Breast epithelium (tissue), 4 donors: Measurements from ENCODE around the gene GABRE. TPM values are rescaled to one million over a fixed set of nuclear protein-coding genes. Genes with fewer than 3 reads are reported as not detected.

Experiments
- DNase-seq, 2 donors: peaks; one replicate each; pipeline ENCODE4 v3.0.0-alpha.2; 2019; ENCODE audit warnings: low spot score in 2 of 2
- H3K27ac ChIP-seq, 2 donors: fragments of 200-600 bp; sonication (generic) in 1 of 2; one replicate each; pipeline ENCODE4 v1.5.1; 2016 to 2019; ENCODE audit warnings: mild to moderate bottlenecking in 1 of 2
- H3K27me3 ChIP-seq, 2 donors: fragments of 200-600 bp; sonication (generic) in 1 of 2; one replicate each; pipeline versions ENCODE4 v1.5.1 to v1.6.0; 2017 to 2019; ENCODE audit warnings: control low read depth in 1 of 2, mild to moderate bottlenecking in 1 of 2
- H3K36me3 ChIP-seq: fragments of 200-600 bp; one replicate; pipeline ENCODE4 v1.5.1; 2019
- H3K4me1 ChIP-seq, 2 donors: fragments of 200-600 bp; sonication (generic); one replicate each; pipeline ENCODE4 v1.5.1; 2016 to 2019; ENCODE audit warnings: control low read depth in 1 of 2
- H3K4me3 ChIP-seq, 3 donors: fragments of 200-600 bp; sonication (generic); 1 replicate in 2 of 3; 2 replicates in 1 of 3; pipeline ENCODE4 v1.5.1; 2016 to 2019; ENCODE audit warnings: mild to moderate bottlenecking in 3 of 3, moderate library complexity in 2 of 3
- H3K9me3 ChIP-seq, 2 donors: fragments of 200-600 bp; sonication (generic) in 1 of 2; one replicate each; pipeline ENCODE4 v1.5.1; 2016 to 2019; ENCODE audit warnings: control low read depth in 1 of 2
- CTCF ChIP-seq, 3 donors: fragments of 450-650 bp; IDR thresholded peaks; one replicate each; pipeline ENCODE4 v1.5.1; 2016 to 2017; ENCODE audit warnings: antibody characterized with exemption in 3 of 3, mild to moderate bottlenecking in 3 of 3, moderate library complexity in 3 of 3
- POLR2A ChIP-seq: fragments of 450-650 bp; IDR thresholded peaks from one replicate; pipeline ENCODE4 v1.6.1; 2016; ENCODE audit warnings: antibody characterized with exemption, mild to moderate bottlenecking, moderate library complexity
- POLR2AphosphoS5 ChIP-seq, 3 donors: sonication (generic); formaldehyde crosslinking; IDR thresholded peaks; one replicate each; pipeline ENCODE4 v1.6.1; 2017; ENCODE audit warnings: antibody characterized with exemption in 3 of 3
- intact Hi-C: fragments of 100-400 bp; cut with DNase I; formaldehyde crosslinking; loops from one replicate; pipeline ENCODE4 v1.15.1; 2023; ENCODE audit warnings: low total_unique reads
- total RNA-seq, 3 donors: library from RNA; depleted of rRNA; stranded (reverse); fragments of >200 nt; gene quantifications; one replicate each; pipeline ENCODE4 v1.1.0, GENCODE V29; 2016

The GABRE gene
- total RNA-seq, 3 donors from 2014 or later: 42.0 to 120 (median 85.5) TPM

GRCh38 chrX:151996347-151996746, 21.9 kb upstream of the GABRE start:
- no peaks in the 10 kb centered on the region for H3K27me3 ChIP-seq
- H3K36me3 ChIP-seq: no peaks in the 10 kb centered on the region
- no peak overlapping the region for H3K27ac ChIP-seq
- DNase-seq: no peak
- no peaks in the 10 kb centered on the region for H3K4me1 ChIP-seq
- intact Hi-C loops: no loop called here
- no peaks in the 10 kb centered on the region for H3K9me3 ChIP-seq
- no peak overlapping the region for H3K4me3 ChIP-seq
- no peak for TF ChIP-seq POLR2A
- TF ChIP-seq POLR2AphosphoS5 (IDR thresholded peaks at IDR 0.05): no peak
- TF ChIP-seq CTCF (IDR thresholded peaks at IDR 0.05): no peak

- no peak for TF ChIP-seq POLR2AphosphoS5 (IDR thresholded peaks at IDR 0.05)
- TF ChIP-seq POLR2A: no peak
- TF ChIP-seq CTCF (IDR thresholded peaks at IDR 0.05): no peak
- intact Hi-C loops: no loop called here
Measured at GRCh38 chrX:151994476-151994875, 20.0 kb upstream of the GABRE start.

DNA sequence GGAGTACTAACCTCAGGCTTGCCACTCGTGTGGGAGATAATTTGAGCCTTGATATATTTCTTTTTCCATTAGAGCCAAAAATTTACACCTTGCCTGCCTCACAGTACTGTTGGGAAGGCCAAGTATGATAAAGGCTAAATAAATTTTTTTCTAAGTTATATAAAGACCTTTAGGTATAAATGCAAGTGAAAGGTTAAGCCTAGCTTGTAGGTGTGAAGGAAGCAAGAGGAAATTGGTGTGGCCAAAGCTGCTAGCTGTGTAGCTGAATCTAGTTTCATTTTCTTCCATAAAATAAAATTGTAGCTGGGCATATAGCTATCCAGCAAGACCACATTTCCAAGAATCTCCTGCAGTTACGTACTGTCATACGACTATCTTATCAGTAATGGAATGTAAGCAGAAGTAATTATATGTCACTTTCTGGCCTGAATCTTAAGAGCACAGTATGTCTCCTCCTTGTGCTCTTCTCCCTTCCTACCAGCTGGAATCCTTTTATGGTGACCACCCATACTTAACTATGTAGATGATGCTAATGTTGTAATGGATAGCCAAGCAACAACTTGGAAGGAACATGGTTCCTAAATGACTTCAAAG, 14.3 kb upstream of the GABRE start:
- Histone ChIP-seq H3K27me3 (peaks cover 0 to 15% of the 10 kb centered on the region in 2 donors), H3K36me3 (no peaks in the 10 kb centered on the region), H3K4me3 (no peak overlapping the region), H3K9me3 (no peaks in the 10 kb centered on the region), H3K27ac (no peak overlapping the region), H3K4me1 (no peaks in the 10 kb centered on the region)
- intact Hi-C loops: no loop called here
- TF ChIP-seq CTCF (IDR thresholded peaks at IDR 0.05): no peak
- no peak for TF ChIP-seq POLR2A
- no peak for TF ChIP-seq POLR2AphosphoS5 (IDR thresholded peaks at IDR 0.05)
- no peak for DNase-seq

More at GRCh38 chrX:151994476-151994875, 20.0 kb upstream of the GABRE start:
- no peak for DNase-seq
- H3K4me1 ChIP-seq: no peaks in the 10 kb centered on the region
- no peak overlapping the region for H3K4me3 ChIP-seq
- H3K27ac ChIP-seq: no peak overlapping the region
- H3K9me3 ChIP-seq: no peaks in the 10 kb centered on the region
- no peaks in the 10 kb centered on the region for H3K27me3 ChIP-seq
- H3K36me3 ChIP-seq: no peaks in the 10 kb centered on the region

GRCh38 chrX:151987108-151987507, 12.6 kb upstream of the GABRE start:
- Histone ChIP-seq H3K4me1 (no peaks in the 10 kb centered on the region), H3K27ac (no peak overlapping the region)
- intact Hi-C loops: no loop called here

More at GRCh38 chrX:151987108-151987507, 12.6 kb upstream of the GABRE start:
- H3K27me3 ChIP-seq: peaks cover 0 to 15% of the 10 kb centered on the region in 2 donors
- TF ChIP-seq POLR2AphosphoS5 (IDR thresholded peaks at IDR 0.05) (no peak), CTCF (IDR thresholded peaks at IDR 0.05) (no peak), POLR2A (no peak)
- no peaks in the 10 kb centered on the region for H3K9me3 ChIP-seq
- H3K4me3 ChIP-seq: no peak overlapping the region
- DNase-seq: no peak
- no peaks in the 10 kb centered on the region for H3K36me3 ChIP-seq
